IMR-90 (cell line): ENCODE data around the gene ARHGAP10. TPM values are rescaled to one million over a fixed set of nuclear protein-coding genes. Genes with fewer than 3 reads are reported as not detected.

Source experiments
- ATAC-seq: fragments of 200-7000 bp; cut with Tn5 transposase; 2 replicates; pipeline ENCODE4 v1.9.1; 2020; ENCODE audit warnings: low read depth, mild to moderate bottlenecking, moderate library complexity
- BruUV-seq: library from RNA; stranded (reverse); fragments of 400-500 nt; replicated peaks from 2 replicates; lab custom pipeline; 2021; lab: Mats Ljungman, UMichigan
- CTCF ChIA-PET: fragments of 300-600 bp; formaldehyde crosslinking; extraction: SDS; loops from one replicate; lab custom pipeline; 2021; ENCODE audit warnings: antibody characterized with exemption; lab: Yijun Ruan, JAX
- POLR2A ChIA-PET: fragments of 300-600 bp; sonication (Branson Sonifier 250); formaldehyde crosslinking; loops from one replicate; lab custom pipeline; 2022; ENCODE audit warnings: antibody characterized with exemption; ENCODE audit not compliant: unreplicated experiment; lab: Charles Lee
- DNase-seq: peaks from one replicate; pipeline ENCODE4 v3.0.0; 2013
- H2AFZ ChIP-seq: replicated peaks from 2 replicates; pipeline ENCODE3; 2013; ENCODE audit warnings: low read length, mild to moderate bottlenecking; ENCODE audit not compliant: poor library complexity
- H2AK5ac ChIP-seq: 2 replicates; pipeline ENCODE4 v1.6.1; 2013; ENCODE audit warnings: low read depth, low read length, inconsistent platforms
- H2AK9ac ChIP-seq: replicated peaks from 2 replicates; pipeline ENCODE3; 2013; ENCODE audit warnings: mild to moderate bottlenecking, low read depth, low read length, moderate library complexity; ENCODE audit not compliant: poor library complexity
- H2BK120ac ChIP-seq: 2 replicates; pipeline ENCODE4 v1.6.1; 2013; ENCODE audit warnings: low read depth, low read length, inconsistent platforms
- H2BK15ac ChIP-seq: 3 replicates; pipeline ENCODE4 v1.6.1; 2013; ENCODE audit warnings: low read depth, low read length, inconsistent platforms
- H2BK20ac ChIP-seq: 2 replicates; pipeline ENCODE4 v1.6.1; 2013; ENCODE audit warnings: low read depth, mild to moderate bottlenecking, inconsistent platforms, low read length, moderate library complexity
- H2BK5ac ChIP-seq: 2 replicates; pipeline ENCODE4 v1.6.1; 2013; ENCODE audit warnings: mild to moderate bottlenecking, low read depth, low read length, inconsistent platforms; ENCODE audit not compliant: poor library complexity, severe bottlenecking
- H3K14ac ChIP-seq: replicated peaks from 2 replicates; pipeline ENCODE4 v1.6.1; 2013; ENCODE audit warnings: low read depth, low read length, inconsistent platforms
- H3K18ac ChIP-seq: 2 replicates; pipeline ENCODE4 v1.6.1; 2013; ENCODE audit warnings: low read depth, low read length, control low read depth
- H3K23ac ChIP-seq: 2 replicates; pipeline ENCODE4 v1.6.1; 2013; ENCODE audit warnings: low read depth, low read length, inconsistent platforms
- H3K27ac ChIP-seq: 2 replicates; pipeline ENCODE4 v1.5.1; 2013; ENCODE audit warnings: mild to moderate bottlenecking, control low read depth, low read length; ENCODE audit not compliant: insufficient read depth
- H3K27me3 ChIP-seq: 2 replicates; pipeline ENCODE4 v1.6.1; 2013; ENCODE audit warnings: low read length; ENCODE audit not compliant: control insufficient read depth, insufficient read depth
- H3K36me3 ChIP-seq: 2 replicates; pipeline ENCODE4 v1.6.1; 2013; ENCODE audit warnings: low read length, mixed read lengths; ENCODE audit not compliant: control insufficient read depth, insufficient read depth
- H3K4ac ChIP-seq: 2 replicates; pipeline ENCODE4 v1.6.1; 2013; ENCODE audit warnings: low read depth, low read length, inconsistent platforms
- H3K4me1 ChIP-seq: 2 replicates; pipeline ENCODE4 v1.6.1; 2013; ENCODE audit warnings: low read length, mixed read lengths; ENCODE audit not compliant: control insufficient read depth, insufficient read depth
- H3K4me2 ChIP-seq: 2 replicates; pipeline ENCODE4 v1.6.1; 2013; ENCODE audit warnings: low read depth, mild to moderate bottlenecking, control low read depth, low read length, moderate library complexity
- H3K4me3 ChIP-seq: 2 replicates; pipeline ENCODE4 v1.5.1; 2013; ENCODE audit warnings: low read depth, mild to moderate bottlenecking, control low read depth, low read length, moderate library complexity; ENCODE audit not compliant: insufficient read depth
- H3K56ac ChIP-seq: 2 replicates; pipeline ENCODE4 v1.6.1; 2013; ENCODE audit warnings: low read length, inconsistent platforms; ENCODE audit not compliant: insufficient read depth; ENCODE audit errors: extremely low read depth
- H3K79me1 ChIP-seq, 2 experiments: 2 replicates each; pipeline ENCODE4 v1.6.1; 2013; ENCODE audit warnings: low read length in 2 of 2, inconsistent platforms in 1 of 2, low read depth in 1 of 2
- H3K9ac ChIP-seq: 2 replicates; pipeline ENCODE4 v1.6.1; 2013; ENCODE audit warnings: low read depth, low read length, control low read depth
- H3K9me1 ChIP-seq: 2 replicates; pipeline ENCODE4 v1.6.1; 2013; ENCODE audit warnings: low read length, inconsistent platforms; ENCODE audit not compliant: insufficient read depth
- H3K9me3 ChIP-seq: 2 replicates; pipeline ENCODE4 v1.6.1; 2013; ENCODE audit warnings: low read length; ENCODE audit not compliant: control insufficient read depth, insufficient read depth
- H4K20me1 ChIP-seq: 2 replicates; pipeline ENCODE4 v1.6.1; 2013; ENCODE audit warnings: low read length, inconsistent platforms; ENCODE audit not compliant: insufficient read depth
- H4K5ac ChIP-seq: 2 replicates; pipeline ENCODE4 v1.6.1; 2013; ENCODE audit warnings: mild to moderate bottlenecking, low read depth, low read length, control low read depth
- H4K8ac ChIP-seq, 2 experiments: 2 replicates each; pipeline ENCODE4 v1.6.1; 2013; ENCODE audit warnings: low read depth in 2 of 2, low read length in 2 of 2, control low read depth in 1 of 2, inconsistent platforms in 1 of 2
- H4K91ac ChIP-seq: 2 replicates; pipeline ENCODE4 v1.6.1; 2013; ENCODE audit warnings: low read depth, low read length, inconsistent platforms; ENCODE audit not compliant: insufficient read depth
- BHLHE40 ChIP-seq: fragments of 150-350 bp; IDR thresholded peaks from 2 replicates; pipeline ENCODE4 v1.6.1; 2016; ENCODE audit warnings: mild to moderate bottlenecking, low read depth, low read length
- ELK1 ChIP-seq: fragments of 150-350 bp; IDR thresholded peaks from 2 replicates; pipeline ENCODE4 v1.6.1; 2016; ENCODE audit warnings: low read depth, mild to moderate bottlenecking, low read length, moderate library complexity, borderline replicate concordance
- MAFK ChIP-seq: IDR thresholded peaks from 2 replicates; pipeline ENCODE4 v1.6.1; 2012; ENCODE audit warnings: low read depth, low read length, improper control_type of control experiment
- MXI1 ChIP-seq: IDR thresholded peaks from 2 replicates; pipeline ENCODE4 v1.6.1; 2012; ENCODE audit warnings: low read depth, mild to moderate bottlenecking, low read length, moderate library complexity, borderline replicate concordance
- NFE2L2 ChIP-seq: fragments of 150-350 bp; IDR thresholded peaks from 2 replicates; pipeline ENCODE4 v1.6.1; 2016; ENCODE audit warnings: low read depth, mild to moderate bottlenecking, low read length
- RFX5 ChIP-seq: IDR thresholded peaks from 2 replicates; pipeline ENCODE4 v1.8.0; 2012; ENCODE audit warnings: low read depth, mild to moderate bottlenecking, low read length, moderate library complexity
- USF2 ChIP-seq: fragments of 150-350 bp; IDR thresholded peaks from 2 replicates; pipeline ENCODE4 v1.6.1; 2017; ENCODE audit warnings: mild to moderate bottlenecking, antibody characterized with exemption, low read length, low read depth
- WGBS, 2 experiments: methylation state at CpG; one replicate each; pipeline versions ENCODE4 v1.1.5 to v1.1.7; 2013; ENCODE audit warnings: missing lambda C conversion rate in 2 of 2; ENCODE audit not compliant: insufficient read length in 1 of 2; ENCODE audit errors: extremely low coverage in 2 of 2; 5-methylcytosine and 5-hydroxymethylcytosine counted together
- dilution Hi-C: fragments of 300-500 bp; cut with HindIII; formaldehyde crosslinking; loops from one replicate; pipeline ENCODE4 v1.14.3; 2018; ENCODE audit warnings: low sequenced_read_pairs; ENCODE audit not compliant: unreplicated experiment
- in situ Hi-C: fragments of 300-500 bp; cut with MboI; formaldehyde crosslinking; loops from 3 replicates; pipeline ENCODE4 v1.14.3; 2019; ENCODE audit warnings: low sequenced_read_pairs, inconsistent platforms, mixed read lengths
- intact Hi-C: fragments of 100-400 bp; cut with micrococcal nuclease; formaldehyde crosslinking; loops from 2 replicates; pipeline ENCODE4 v1.10.0; 2022
- polyA plus RNA-seq, 3 experiments: library from polyadenylated mRNA; depleted of rRNA; stranded (reverse); fragments of >200 nt; gene quantifications; 2 replicates each; pipeline ENCODE4 v1.2.3, GENCODE V29; 2012; ENCODE audit warnings: low replicate concordance in 1 of 3
- total RNA-seq: library from RNA; depleted of rRNA; stranded (reverse); fragments of >200 nt; gene quantifications from 2 replicates; pipeline ENCODE4 v1.2.3, GENCODE V29; 2012

ARHGAP10 gene
- total and polyA plus RNA-seq, 2 of the 4 experiments (the other 2 are of a cell fraction) = 27.1 to 29.4 TPM

- Histone ChIP-seq H4K91ac (peak overlapping the region; percentile 45), H4K5ac (peak overlapping the region; percentile 10), H3K36me3 (peaks cover 9% of the 10 kb centered on the region), H2BK5ac (peak overlapping the region; percentile 53), H2BK120ac (peak overlapping the region; percentile 70), H2AK5ac (peak overlapping the region; percentile 79), H3K9me1 (peaks cover 20% of the 10 kb centered on the region; the same call in 1 of the 2 replicates), H3K14ac (peak overlapping the region; percentile 38; the same call in 1 of the 2 replicates), H3K23ac (peak overlapping the region; percentile 70; the same call in 1 of the 2 replicates), H3K4me1 (peaks cover 22% of the 10 kb centered on the region), H3K9ac (no peak overlapping the region), H3K56ac (no peak overlapping the region), H3K4me2 (no peak overlapping the region), H3K4ac (peak overlapping the region; percentile 71), H2AK9ac (no peak overlapping the region), H2BK20ac (peak overlapping the region; percentile 61), H3K27me3 (no peaks in the 10 kb centered on the region), H2BK15ac (peak overlapping the region; percentile 41; the same call in 1 of the 3 replicates), H3K9me3 (peaks cover 5% of the 10 kb centered on the region; the same call in 1 of the 2 replicates), H4K8ac (peak overlapping the region in 1 of 2 experiments; percentile 64; a peak in 1 of 4 replicates), H4K20me1 (no peaks in the 10 kb centered on the region), H3K79me1 (peaks cover 30 to 64% of the 10 kb centered on the region in 2 experiments), H2AFZ (peak overlapping the region; percentile 5), H3K4me3 (no peak overlapping the region), H3K27ac (peak overlapping the region; percentile 74; the same call in 1 of the 2 replicates), H3K18ac (peak overlapping the region; percentile 30; the same call in 1 of the 2 replicates)
- ChIA-PET POLR2A (no interaction called here), CTCF (interaction anchor here (0.7 to 1.9 kb wide), 2 partner anchors 16 to 1276 kb away, joined by 3 to 4 read pairs; no protein-coding TSS in a partner anchor)
- BruUV-seq = no TSS peak
- intact Hi-C loops = no loop called here
- dilution Hi-C loops = no loop called here
- DNase-seq (peak; percentile 59), ATAC-seq (peak; percentile 33)
- WGBS, 2 experiments = 83% methylated on average over 6 of the region's 13 CpGs; no CpG with 5 or more reads in 1 of the 2 experiments
- TF ChIP-seq MXI1 (no peak), ELK1 (no peak), MAFK (no peak), BHLHE40 (no peak), USF2 (no peak), NFE2L2 (no peak), RFX5 (no peak)
- in situ Hi-C loops = no loop called here
These were observed 97.7 kb downstream of the ARHGAP10 start for GRCh38 chr4:147829401-147830101.
